Subcutaneous adipose tissue (tissue), 4 donors: ENCODE data around the gene SOCS4. TPM values are rescaled to one million over a fixed set of nuclear protein-coding genes. Genes with fewer than 3 reads are reported as not detected.

Experiments used
- total RNA-seq, 4 donors: library from RNA; depleted of rRNA; stranded (reverse); fragments of >200 nt; gene quantifications; one replicate each; pipeline ENCODE4 v1.1.0, GENCODE V29; 2016
- TF ChIP-seq, protein P1 (sequence below): fragments of 450-650 bp; IDR thresholded peaks from one replicate; pipeline ENCODE4 v1.5.1; 2016; ENCODE audit warnings: low read depth, mild to moderate bottlenecking, control low read depth, antibody characterized with exemption, moderate library complexity

SOCS4 gene
- total RNA-seq, 4 donors from 2014 or later: 14.1 to 29.7 (median 15.0) TPM

DNA sequence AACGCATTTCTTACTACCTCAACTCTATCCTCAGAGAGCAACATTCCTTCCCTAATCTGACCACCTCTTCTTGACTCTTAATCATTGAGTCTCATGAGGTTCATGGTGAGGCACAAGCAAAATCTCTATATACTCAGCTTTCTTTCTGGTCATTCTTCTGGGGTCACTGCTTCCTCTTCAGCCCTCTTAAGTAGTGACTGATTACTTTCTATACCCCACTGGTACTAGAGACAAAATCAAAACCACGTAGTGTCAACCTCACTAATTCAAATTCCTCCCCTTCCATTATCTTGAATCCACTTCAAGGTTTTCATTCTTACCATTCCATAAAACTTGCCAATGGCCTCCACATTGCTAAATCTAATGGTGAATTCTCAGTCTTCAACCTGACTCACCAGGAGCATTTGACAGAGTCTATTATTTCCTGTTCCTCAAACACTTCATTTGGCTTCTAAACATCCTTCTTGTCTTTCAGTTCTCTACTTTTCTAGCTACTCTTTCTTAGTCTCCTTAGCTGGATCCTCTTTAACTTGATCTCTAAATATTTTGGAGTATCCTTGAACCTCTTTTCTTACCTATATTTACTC is 7.0 kb upstream of the SOCS4 start:
- TF ChIP-seq, protein P1, sequence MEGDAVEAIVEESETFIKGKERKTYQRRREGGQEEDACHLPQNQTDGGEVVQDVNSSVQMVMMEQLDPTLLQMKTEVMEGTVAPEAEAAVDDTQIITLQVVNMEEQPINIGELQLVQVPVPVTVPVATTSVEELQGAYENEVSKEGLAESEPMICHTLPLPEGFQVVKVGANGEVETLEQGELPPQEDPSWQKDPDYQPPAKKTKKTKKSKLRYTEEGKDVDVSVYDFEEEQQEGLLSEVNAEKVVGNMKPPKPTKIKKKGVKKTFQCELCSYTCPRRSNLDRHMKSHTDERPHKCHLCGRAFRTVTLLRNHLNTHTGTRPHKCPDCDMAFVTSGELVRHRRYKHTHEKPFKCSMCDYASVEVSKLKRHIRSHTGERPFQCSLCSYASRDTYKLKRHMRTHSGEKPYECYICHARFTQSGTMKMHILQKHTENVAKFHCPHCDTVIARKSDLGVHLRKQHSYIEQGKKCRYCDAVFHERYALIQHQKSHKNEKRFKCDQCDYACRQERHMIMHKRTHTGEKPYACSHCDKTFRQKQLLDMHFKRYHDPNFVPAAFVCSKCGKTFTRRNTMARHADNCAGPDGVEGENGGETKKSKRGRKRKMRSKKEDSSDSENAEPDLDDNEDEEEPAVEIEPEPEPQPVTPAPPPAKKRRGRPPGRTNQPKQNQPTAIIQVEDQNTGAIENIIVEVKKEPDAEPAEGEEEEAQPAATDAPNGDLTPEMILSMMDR: no peak

- TF ChIP-seq, protein P1: no peak
Observed at GRCh38 chr14:55025948-55026347, 1.1 kb upstream of the SOCS4 start.

- TF ChIP-seq, protein P1: no peak
Observed at GRCh38 chr14:55026441-55026792, 619 bp upstream of the SOCS4 start.

- TF ChIP-seq, protein P1: no peak
Observed at GRCh38 chr14:55028066-55028465, 1.0 kb downstream of the SOCS4 start.

DNA sequence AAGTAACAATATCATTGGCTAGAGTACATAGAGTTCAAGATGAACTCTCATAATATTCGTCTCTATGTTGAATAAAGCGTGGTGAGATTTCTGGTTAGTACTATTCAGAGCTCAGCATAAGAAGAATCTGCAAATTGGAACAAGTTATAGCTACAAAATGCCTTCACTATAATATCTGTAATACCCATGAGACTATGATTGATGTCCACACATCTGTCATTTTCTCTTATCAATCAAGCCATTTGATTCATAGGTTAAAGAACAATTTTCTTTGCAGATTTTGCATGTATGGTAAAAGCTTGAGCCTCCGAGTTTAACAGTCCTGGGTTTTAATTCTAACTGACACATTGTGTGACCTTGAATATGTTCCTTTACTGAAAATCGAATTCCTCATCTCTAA is 1.4 kb downstream of the SOCS4 start:
- TF ChIP-seq, protein P1: no peak

DNA sequence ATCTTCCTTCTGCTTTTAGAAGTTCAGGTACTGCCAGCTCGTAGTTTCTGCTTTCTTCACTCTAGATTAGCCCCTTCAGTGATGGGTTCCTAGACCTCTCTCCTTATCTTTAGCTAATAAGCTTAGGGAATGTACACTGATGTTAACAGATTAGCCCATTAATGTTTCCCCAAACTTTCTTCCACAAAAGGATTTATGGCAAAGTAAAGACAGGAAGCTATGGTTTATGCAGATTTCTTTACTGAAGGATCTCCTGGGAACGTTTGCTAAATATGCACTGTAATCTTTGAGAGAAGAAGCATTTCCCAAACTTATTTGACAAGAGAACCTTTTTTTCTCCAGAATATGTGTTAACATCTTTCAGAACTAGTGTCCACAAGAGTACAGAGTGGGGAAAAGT is 4.2 kb downstream of the SOCS4 start:
- TF ChIP-seq, protein P1: no peak

DNA sequence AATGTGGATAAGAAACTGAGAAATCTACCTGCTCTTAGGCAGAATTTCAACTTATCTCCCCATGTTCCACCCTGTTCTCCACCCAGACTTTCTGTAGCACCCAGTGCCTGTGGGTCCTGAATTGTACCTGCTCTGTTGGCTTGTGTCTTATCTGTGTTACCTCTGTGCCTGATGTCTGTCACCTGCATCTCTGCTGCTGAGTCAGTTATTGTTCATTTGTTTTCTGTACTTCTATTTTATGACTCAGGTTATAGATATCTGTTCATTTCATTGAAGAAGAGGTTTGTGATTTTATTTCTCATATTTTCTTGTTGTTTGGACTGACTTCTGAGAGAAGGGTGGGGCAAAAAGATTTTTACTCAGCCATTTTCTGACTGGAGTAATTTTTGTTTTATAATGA is 11.7 kb downstream of the SOCS4 start:
- TF ChIP-seq, protein P1: no peak
